ENCODE data around the gene NPR1. TPM values are rescaled to one million over a fixed set of nuclear protein-coding genes. Genes with fewer than 3 reads are reported as not detected.
A peak's percentile ranks its signal among the peaks of the same experiment; 100 is the strongest.

Gene NPR1
- total and polyA plus RNA-seq, 2 of the 4 experiments (the other 2 are of a cell fraction), result 0.02 TPM; not detected in 1

DNA sequence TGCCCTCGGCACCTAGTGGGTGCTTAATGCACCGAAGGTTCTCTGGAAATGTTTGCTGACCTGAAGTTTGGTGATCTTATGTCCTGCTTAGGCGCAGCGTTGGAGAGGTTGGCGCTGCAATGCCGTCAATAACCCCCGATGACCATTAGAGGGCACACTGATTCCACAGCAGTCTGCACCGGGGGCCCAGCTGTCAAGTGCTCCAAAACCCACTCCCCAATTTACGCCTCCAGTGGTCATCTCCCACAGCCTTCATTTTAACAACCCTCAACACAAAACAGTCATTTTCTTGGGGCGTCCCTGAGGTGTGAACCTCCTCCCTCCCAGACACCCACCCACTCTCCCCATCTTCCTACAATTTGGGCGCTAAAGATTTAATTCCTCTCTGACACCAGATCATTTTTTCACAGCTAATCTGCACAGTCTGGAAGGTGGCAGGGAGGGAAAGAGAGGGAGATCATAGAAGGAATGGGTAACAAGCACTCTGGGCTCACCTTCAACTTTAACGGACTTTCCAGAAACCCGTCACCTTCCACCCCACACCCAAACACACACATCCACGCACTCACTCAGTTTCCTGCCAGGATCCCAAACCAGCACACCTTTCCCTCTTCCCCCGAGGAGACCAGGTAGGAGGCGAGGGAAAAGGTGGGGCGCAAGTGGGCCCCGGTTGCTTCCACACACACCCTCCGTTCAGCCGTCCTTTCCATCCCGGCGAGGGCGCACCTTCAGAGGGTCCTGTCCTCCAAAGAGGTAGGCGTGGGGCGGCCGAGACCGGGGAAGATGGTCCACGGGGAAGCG, 570 bp upstream of the NPR1 start:
- no peak overlapping the region for H3K27ac ChIP-seq (ENCODE audit: insufficient read depth, low read length)
- in situ Hi-C loops (cut with MboI; ENCODE audit: low sequenced_read_pairs), result loop anchor here (5.0 to 10.0 kb wide), 2 partner anchors 69 to 297 kb away; partner anchors contain the start of gene JTB
- dilution Hi-C loops (cut with HindIII; ENCODE audit: low sequenced_read_pairs, unreplicated experiment), result no loop called here
- H3K4me1 ChIP-seq (ENCODE audit: control insufficient read depth, insufficient read depth, low read length), result peaks cover 7% of the 10 kb centered on the region; the same call in 1 of the 2 replicates
- H2BK15ac ChIP-seq (ENCODE audit: low read depth, low read length), result no peak overlapping the region
- no peaks in the 10 kb centered on the region for H3K79me1 ChIP-seq (ENCODE audit: low read depth in 1 of 2, low read length in 2 of 2)
- BruUV-seq (replicated peaks), result no TSS peak
- 0 out of 2 replicates have a peak overlapping the region, but pooled peaks have one; percentile 38 for H3K4me3 ChIP-seq (ENCODE audit: insufficient read depth, low read depth, low read length)
- ATAC-seq (ENCODE audit: low read depth), result peak; percentile 79
- H3K18ac ChIP-seq (ENCODE audit: low read depth, low read length), result no peak overlapping the region
- TF ChIP-seq, protein P1, sequence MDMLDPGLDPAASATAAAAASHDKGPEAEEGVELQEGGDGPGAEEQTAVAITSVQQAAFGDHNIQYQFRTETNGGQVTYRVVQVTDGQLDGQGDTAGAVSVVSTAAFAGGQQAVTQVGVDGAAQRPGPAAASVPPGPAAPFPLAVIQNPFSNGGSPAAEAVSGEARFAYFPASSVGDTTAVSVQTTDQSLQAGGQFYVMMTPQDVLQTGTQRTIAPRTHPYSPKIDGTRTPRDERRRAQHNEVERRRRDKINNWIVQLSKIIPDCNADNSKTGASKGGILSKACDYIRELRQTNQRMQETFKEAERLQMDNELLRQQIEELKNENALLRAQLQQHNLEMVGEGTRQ (IDR thresholded peaks at IDR 0.05; ENCODE audit: low read depth, low read length), result no peak
- TF ChIP-seq MAFK (IDR thresholded peaks at IDR 0.05; ENCODE audit: low read depth, low read length) (no peak), RAD21 (IDR thresholded peaks at IDR 0.05; ENCODE audit: low read length) (peak; percentile 85), RFX5 (IDR thresholded peaks at IDR 0.05; ENCODE audit: low read depth, low read length) (no peak), POLR2A (IDR thresholded peaks at IDR 0.05; ENCODE audit: low read depth, low read length) (no peak), NFE2L2 (IDR thresholded peaks at IDR 0.05; ENCODE audit: low read depth, low read length) (no peak), FOS (IDR thresholded peaks at IDR 0.05; ENCODE audit: low read depth, low read length) (no peak), MXI1 (IDR thresholded peaks at IDR 0.05; ENCODE audit: borderline replicate concordance, low read depth, low read length) (no peak), SMC3 (IDR thresholded peaks at IDR 0.05; ENCODE audit: low read depth, low read length) (peak; percentile 62), RCOR1 (IDR thresholded peaks at IDR 0.05; ENCODE audit: insufficient replicate concordance, low read length) (no peak)
- TF ChIP-seq, protein P2, sequence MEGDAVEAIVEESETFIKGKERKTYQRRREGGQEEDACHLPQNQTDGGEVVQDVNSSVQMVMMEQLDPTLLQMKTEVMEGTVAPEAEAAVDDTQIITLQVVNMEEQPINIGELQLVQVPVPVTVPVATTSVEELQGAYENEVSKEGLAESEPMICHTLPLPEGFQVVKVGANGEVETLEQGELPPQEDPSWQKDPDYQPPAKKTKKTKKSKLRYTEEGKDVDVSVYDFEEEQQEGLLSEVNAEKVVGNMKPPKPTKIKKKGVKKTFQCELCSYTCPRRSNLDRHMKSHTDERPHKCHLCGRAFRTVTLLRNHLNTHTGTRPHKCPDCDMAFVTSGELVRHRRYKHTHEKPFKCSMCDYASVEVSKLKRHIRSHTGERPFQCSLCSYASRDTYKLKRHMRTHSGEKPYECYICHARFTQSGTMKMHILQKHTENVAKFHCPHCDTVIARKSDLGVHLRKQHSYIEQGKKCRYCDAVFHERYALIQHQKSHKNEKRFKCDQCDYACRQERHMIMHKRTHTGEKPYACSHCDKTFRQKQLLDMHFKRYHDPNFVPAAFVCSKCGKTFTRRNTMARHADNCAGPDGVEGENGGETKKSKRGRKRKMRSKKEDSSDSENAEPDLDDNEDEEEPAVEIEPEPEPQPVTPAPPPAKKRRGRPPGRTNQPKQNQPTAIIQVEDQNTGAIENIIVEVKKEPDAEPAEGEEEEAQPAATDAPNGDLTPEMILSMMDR (conservative IDR thresholded peaks at IDR 0.05; ENCODE audit: low read depth, low read length), result peak; percentile 87
- TF ChIP-seq, protein P3, sequence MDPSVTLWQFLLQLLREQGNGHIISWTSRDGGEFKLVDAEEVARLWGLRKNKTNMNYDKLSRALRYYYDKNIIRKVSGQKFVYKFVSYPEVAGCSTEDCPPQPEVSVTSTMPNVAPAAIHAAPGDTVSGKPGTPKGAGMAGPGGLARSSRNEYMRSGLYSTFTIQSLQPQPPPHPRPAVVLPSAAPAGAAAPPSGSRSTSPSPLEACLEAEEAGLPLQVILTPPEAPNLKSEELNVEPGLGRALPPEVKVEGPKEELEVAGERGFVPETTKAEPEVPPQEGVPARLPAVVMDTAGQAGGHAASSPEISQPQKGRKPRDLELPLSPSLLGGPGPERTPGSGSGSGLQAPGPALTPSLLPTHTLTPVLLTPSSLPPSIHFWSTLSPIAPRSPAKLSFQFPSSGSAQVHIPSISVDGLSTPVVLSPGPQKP (IDR thresholded peaks at IDR 0.05; ENCODE audit: borderline replicate concordance, low read depth, low read length), result no peak
- peaks cover 47% of the 10 kb centered on the region for H3K27me3 ChIP-seq (ENCODE audit: control insufficient read depth, insufficient read depth, low read length)
- H2AK5ac ChIP-seq (ENCODE audit: low read depth, low read length), result no peak overlapping the region
- WGBS, 2 experiments (ENCODE audit: extremely low coverage in 2 of 2, insufficient read length in 1 of 2), result 0% methylated on average over 9 of the region's 29 CpGs; no CpG with 5 or more reads in 1 of the 2 experiments
- intact Hi-C loops (cut with micrococcal nuclease), result loop anchor here (1.0 to 2.0 kb wide), 3 partner anchors 71 to 308 kb away; partner anchors contain the start of gene RAB13
- ChIA-PET POLR2A (ENCODE audit: unreplicated experiment) (no interaction called here), CTCF (interaction anchor here (0.5 to 1.2 kb wide), 3 partner anchors 53 to 73 kb away, joined by 3 to 5 read pairs (median 4); no protein-coding TSS in a partner anchor)
- H3K56ac ChIP-seq (ENCODE audit: extremely low read depth, insufficient read depth, low read length), result no peak overlapping the region
- H2AFZ ChIP-seq (replicated peaks; ENCODE audit: low read length, poor library complexity), result peak overlapping the region; percentile 87
- no peak overlapping the region for H2BK5ac ChIP-seq (ENCODE audit: low read depth, low read length, poor library complexity, severe bottlenecking)
- H4K8ac ChIP-seq (ENCODE audit: low read depth in 2 of 2, low read length in 2 of 2), result no peak overlapping the region
- DNase-seq, result peak; percentile 45
- H2BK120ac ChIP-seq (ENCODE audit: low read depth, low read length), result no peak overlapping the region
- no peak overlapping the region for H3K9ac ChIP-seq (ENCODE audit: low read depth, low read length)
- no peaks in the 10 kb centered on the region for H3K9me1 ChIP-seq (ENCODE audit: insufficient read depth, low read length)
- H3K9me3 ChIP-seq (ENCODE audit: control insufficient read depth, insufficient read depth, low read length), result no peaks in the 10 kb centered on the region
- H4K91ac ChIP-seq (ENCODE audit: insufficient read depth, low read depth, low read length), result no peak overlapping the region
- H3K23ac ChIP-seq (ENCODE audit: low read depth, low read length), result no peak overlapping the region; the same call in 1 of the 2 replicates
- no peak overlapping the region for H3K14ac ChIP-seq (replicated peaks; ENCODE audit: low read depth, low read length)
- no peaks in the 10 kb centered on the region for H4K20me1 ChIP-seq (ENCODE audit: insufficient read depth, low read length)
- no peaks in the 10 kb centered on the region for H3K36me3 ChIP-seq (ENCODE audit: control insufficient read depth, insufficient read depth, low read length)
- H4K5ac ChIP-seq (ENCODE audit: low read depth, low read length), result no peak overlapping the region
- no peak overlapping the region for H2BK20ac ChIP-seq (ENCODE audit: low read depth, low read length)
- peak overlapping the region; percentile 71 for H2AK9ac ChIP-seq (replicated peaks; ENCODE audit: low read depth, low read length, poor library complexity)
- H3K4me2 ChIP-seq (ENCODE audit: low read depth, low read length), result peak overlapping the region; percentile 76; the same call in 1 of the 2 replicates
- no peak overlapping the region for H3K4ac ChIP-seq (ENCODE audit: low read depth, low read length)
